ENCODE results near the gene KIF16B. TPM values are rescaled to one million over a fixed set of nuclear protein-coding genes. Genes with fewer than 3 reads are reported as not detected.

The KIF16B gene
- total RNA-seq (2014; rRNA removed; shearing (Covaris generic)), result 11.1 and 12.8 TPM in 2 replicates
- 5.5 and 6.5 TPM in 2 replicates for polyA plus RNA-seq (2016; fragmentation: Nextera tagmentation; extraction: Ambion mirVana)
- long read RNA-seq, partial matches to known transcripts, result 6 of 7 reads
- long read RNA-seq, other reads (novel, unspliced or antisense), result 1 of 7 reads

- DNase-seq (ENCODE audit: low spot score), result peak; percentile 93
- Histone ChIP-seq H3K9me2 (ENCODE audit: insufficient read depth) (no peaks in the 10 kb centered on the region), H3K4me1 (ENCODE audit: insufficient read depth) (peaks cover 9% of the 10 kb centered on the region), H3K4me3 (peak within 1 kb of the TSS; percentile 87), H3K79me2 (replicated peaks; ENCODE audit: insufficient read depth) (peaks cover 26% of the 10 kb centered on the region), H3K27me3 (ENCODE audit: insufficient read depth) (no peaks in the 10 kb centered on the region), H3F3A (replicated peaks; ENCODE audit: low read depth) (no peaks in the 10 kb centered on the region), H3K4me2 (peak within 1 kb of the TSS; percentile 97), H3K27ac (ENCODE audit: low read depth) (peak within 1 kb of the TSS; percentile 59; the same call in 1 of the 2 replicates), H3K36me3 (ENCODE audit: insufficient read depth) (no peaks in the 10 kb centered on the region), H4K20me1 (replicated peaks; ENCODE audit: insufficient read depth) (no peaks in the 10 kb centered on the region), H2AFZ (peak within 1 kb of the TSS; percentile 98)
- peaks cover 24% of the 10 kb centered on the region for H3K4me1 Mint-ChIP-seq
- ATAC-seq, result peak; percentile 88
- no peak within 1 kb of the TSS for H3K27ac Mint-ChIP-seq
- H3K4me3 Mint-ChIP-seq, result peak within 1 kb of the TSS; percentile 87
- H3K9me3 Mint-ChIP-seq, result peaks cover 3% of the 10 kb centered on the region; the same call in 1 of the 3 replicates
- H3K36me3 Mint-ChIP-seq (ENCODE audit: low read depth), result no peaks in the 10 kb centered on the region
- TF ChIP-seq STAT1 (IDR thresholded peaks at IDR 0.05; ENCODE audit: unreplicated experiment) (no peak), REST (IDR thresholded peaks at IDR 0.05; ENCODE audit: unreplicated experiment) (peak; percentile 18), POLR2AphosphoS5 (IDR thresholded peaks at IDR 0.05; ENCODE audit: low read depth) (peak; percentile 69), CTCF (conservative IDR thresholded peaks at IDR 0.05; ENCODE audit: low read depth in 2 of 2) (0 out of 4 replicates have a peak, but pooled peaks of 1 of the 2 experiments have one; percentile 2), CREB1 (CRISPR knock-in tag; IDR thresholded peaks at IDR 0.05; ENCODE audit: low read depth) (no peak), ZNF462 (CRISPR knock-in tag; IDR thresholded peaks at IDR 0.05) (no peak), EZH2 (IDR thresholded peaks at IDR 0.05; ENCODE audit: low read depth, unreplicated experiment) (no peak)
- H3K27me3 Mint-ChIP-seq (ENCODE audit: insufficient read depth, low read depth, poor library complexity), result peaks cover 11% of the 10 kb centered on the region
These were observed at the start of gene KIF16B for GRCh38 chr20:16573001-16573965. Gene KIF16B, minus strand, starts transcription at chr20:16573448. Its CDS starts 173 bp downstream, at chr20:16573275.

All from GM23338 (cell line).